CD4-positive, alpha-beta T cell (primary cell): ENCODE results near the gene NTHL1. TPM values are rescaled to one million over a fixed set of nuclear protein-coding genes. Genes with fewer than 3 reads are reported as not detected.

Source experiments
- ATAC-seq: fragments of 200-7000 bp; cut with Tn5 transposase; one replicate; pipeline ENCODE4 v1.10.0; 2022; ENCODE audit warnings: mild to moderate bottlenecking; ENCODE audit not compliant: poor library complexity
- CTCF ChIA-PET: fragments of 350-600 bp; sonication (Branson Sonifier 250); formaldehyde crosslinking; loops from one replicate; lab custom pipeline; 2021; ENCODE audit warnings: antibody characterized with exemption, inconsistent platforms; lab: Charles Lee
- POLR2A ChIA-PET: fragments of 350-600 bp; sonication (Branson Sonifier 250); formaldehyde crosslinking; loops from one replicate; lab custom pipeline; 2021; ENCODE audit warnings: antibody characterized with exemption, inconsistent platforms; lab: Charles Lee
- DNase-seq, 14 experiments: peaks; one replicate each; pipeline ENCODE4 v3.0.0-alpha.2; 2013 to 2020; ENCODE audit warnings: mixed read lengths in 2 of 14
- H3K27ac ChIP-seq, 2 donors: one replicate each; pipeline versions ENCODE4 v1.5.1 to v1.7.0; 2013; ENCODE audit warnings: low read length in 2 of 2, low read depth in 1 of 2, mild to moderate bottlenecking in 1 of 2
- H3K27me3 ChIP-seq, 2 experiments: 1 replicate in 1 of 2; 2 replicates in 1 of 2; pipeline versions ENCODE4 v1.6.1 to v1.7.0; 2013; ENCODE audit warnings: low read length in 2 of 2, control low read depth in 1 of 2, mild to moderate bottlenecking in 1 of 2, moderate library complexity in 1 of 2; ENCODE audit not compliant: insufficient read depth in 2 of 2, control insufficient read depth in 1 of 2
- H3K36me3 ChIP-seq: one replicate; pipeline ENCODE4 v1.6.1; 2013; ENCODE audit warnings: low read length, control low read depth; ENCODE audit not compliant: insufficient read depth
- H3K4me1 ChIP-seq: one replicate; pipeline ENCODE4 v1.6.1; 2013; ENCODE audit warnings: low read length, control low read depth; ENCODE audit not compliant: insufficient read depth
- H3K4me3 ChIP-seq: one replicate; pipeline ENCODE4 v1.5.1; 2013; ENCODE audit warnings: mild to moderate bottlenecking, low read length, moderate library complexity
- H3K9me3 ChIP-seq, 2 experiments: 1 replicate in 1 of 2; 2 replicates in 1 of 2; pipeline versions ENCODE4 v1.6.1 to v1.7.0; 2013; ENCODE audit warnings: low read length in 2 of 2, mild to moderate bottlenecking in 2 of 2, control low read depth in 1 of 2, moderate library complexity in 1 of 2; ENCODE audit not compliant: control insufficient read depth in 1 of 2, insufficient read depth in 1 of 2
- H3K27ac Mint-ChIP-seq: one replicate; pipeline ENCODE4 v1.8.0; 2020; ENCODE audit warnings: mixed read lengths
- H3K27me3 Mint-ChIP-seq: one replicate; pipeline ENCODE4 v1.8.0; 2021; ENCODE audit warnings: mixed read lengths
- H3K36me3 Mint-ChIP-seq: one replicate; pipeline ENCODE4 v1.8.0; 2021; ENCODE audit warnings: low read depth, mixed read lengths
- H3K4me1 Mint-ChIP-seq: one replicate; pipeline ENCODE4 v1.8.0; 2021; ENCODE audit warnings: low read depth, mixed read lengths
- H3K4me3 Mint-ChIP-seq: one replicate; pipeline ENCODE4 v1.8.0; 2020; ENCODE audit warnings: mild to moderate bottlenecking, mixed read lengths
- H3K9me3 Mint-ChIP-seq: one replicate; pipeline ENCODE4 v1.8.0; 2020; ENCODE audit warnings: mixed read lengths
- intact Hi-C, 2 experiments: fragments of 100-400 bp; cut with DNase I in 1 of 2; cut with micrococcal nuclease in 1 of 2; formaldehyde crosslinking; loops; one replicate each; pipeline versions ENCODE4 v1.15.1 to v1.9.0; 2023 to 2025; cut with DNase I, micrococcal nuclease
- total RNA-seq, 174 experiments: library from RNA in 2 of 174; stranded (reverse) in 2 of 174; gene quantifications; one replicate each; pipeline ENCODE4 v1.2.3 and lab custom pipeline; 2021 to 2026
- TF ChIP-seq, protein P1 (sequence below): fragments of 200-600 bp; IDR thresholded peaks from one replicate; pipeline ENCODE4 v1.8.0; 2022; ENCODE audit warnings: antibody characterized with exemption, mild to moderate bottlenecking

NTHL1 gene
- total RNA-seq, 2 experiments from 2014 or later: 2.7 to 2.9 TPM

DNA sequence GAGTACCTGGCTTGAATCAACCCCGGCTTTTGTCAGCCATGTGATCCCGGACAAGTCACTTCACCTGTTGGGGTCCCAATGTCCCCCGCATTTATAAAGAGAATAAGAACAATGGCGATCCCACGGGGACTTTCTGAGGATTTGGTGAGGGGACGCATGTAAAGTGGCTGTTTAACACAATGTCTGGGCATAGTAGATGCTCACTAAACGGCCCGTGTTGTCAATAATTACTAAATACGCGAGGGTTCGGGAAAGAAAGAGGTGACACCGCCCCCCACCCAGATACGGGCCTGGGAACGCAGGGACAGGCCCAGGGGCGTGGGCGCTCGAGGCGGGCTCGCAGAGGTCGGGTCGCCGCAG is 56.1 kb downstream of the NTHL1 start:
- Histone ChIP-seq H3K9me3 (peaks cover 0 to 18% of the 10 kb centered on the region in 2 experiments), H3K36me3 (no peaks in the 10 kb centered on the region), H3K27me3 (peaks cover 13 to 15% of the 10 kb centered on the region in 2 experiments), H3K4me3 (peak overlapping the region; percentile 55), H3K4me1 (peaks cover 26% of the 10 kb centered on the region), H3K27ac (peak overlapping the region in 1 of 2 donors; percentile 56)
- ChIA-PET POLR2A (interaction anchor here (0.7 to 5.1 kb wide), 8 partner anchors 8 to 529 kb away, joined by 3 to 55 read pairs (median 4); partner anchors contain the start of genes AMDHD2, GFER, NTHL1 and RPS2), CTCF (interaction anchor here (0.8 to 3.2 kb wide), 3 partner anchors 12 to 149 kb away, joined by 4 to 17 read pairs (median 6); no protein-coding TSS in a partner anchor)
- intact Hi-C loops: loop anchor here in 1 of 2 experiments (5.0 kb wide), 1 partner anchor 49 kb away; the partner anchor contains the start of gene MSRB1
- Mint-ChIP-seq H3K4me1 (peaks cover 26% of the 10 kb centered on the region), H3K9me3 (no peaks in the 10 kb centered on the region), H3K4me3 (peak overlapping the region; percentile 80), H3K36me3 (peaks cover 5% of the 10 kb centered on the region), H3K27ac (peak overlapping the region; percentile 79), H3K27me3 (peaks cover 24% of the 10 kb centered on the region)
- ATAC-seq (no peak), DNase-seq (no peak)
- TF ChIP-seq, protein P1, sequence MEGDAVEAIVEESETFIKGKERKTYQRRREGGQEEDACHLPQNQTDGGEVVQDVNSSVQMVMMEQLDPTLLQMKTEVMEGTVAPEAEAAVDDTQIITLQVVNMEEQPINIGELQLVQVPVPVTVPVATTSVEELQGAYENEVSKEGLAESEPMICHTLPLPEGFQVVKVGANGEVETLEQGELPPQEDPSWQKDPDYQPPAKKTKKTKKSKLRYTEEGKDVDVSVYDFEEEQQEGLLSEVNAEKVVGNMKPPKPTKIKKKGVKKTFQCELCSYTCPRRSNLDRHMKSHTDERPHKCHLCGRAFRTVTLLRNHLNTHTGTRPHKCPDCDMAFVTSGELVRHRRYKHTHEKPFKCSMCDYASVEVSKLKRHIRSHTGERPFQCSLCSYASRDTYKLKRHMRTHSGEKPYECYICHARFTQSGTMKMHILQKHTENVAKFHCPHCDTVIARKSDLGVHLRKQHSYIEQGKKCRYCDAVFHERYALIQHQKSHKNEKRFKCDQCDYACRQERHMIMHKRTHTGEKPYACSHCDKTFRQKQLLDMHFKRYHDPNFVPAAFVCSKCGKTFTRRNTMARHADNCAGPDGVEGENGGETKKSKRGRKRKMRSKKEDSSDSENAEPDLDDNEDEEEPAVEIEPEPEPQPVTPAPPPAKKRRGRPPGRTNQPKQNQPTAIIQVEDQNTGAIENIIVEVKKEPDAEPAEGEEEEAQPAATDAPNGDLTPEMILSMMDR: no peak

DNA sequence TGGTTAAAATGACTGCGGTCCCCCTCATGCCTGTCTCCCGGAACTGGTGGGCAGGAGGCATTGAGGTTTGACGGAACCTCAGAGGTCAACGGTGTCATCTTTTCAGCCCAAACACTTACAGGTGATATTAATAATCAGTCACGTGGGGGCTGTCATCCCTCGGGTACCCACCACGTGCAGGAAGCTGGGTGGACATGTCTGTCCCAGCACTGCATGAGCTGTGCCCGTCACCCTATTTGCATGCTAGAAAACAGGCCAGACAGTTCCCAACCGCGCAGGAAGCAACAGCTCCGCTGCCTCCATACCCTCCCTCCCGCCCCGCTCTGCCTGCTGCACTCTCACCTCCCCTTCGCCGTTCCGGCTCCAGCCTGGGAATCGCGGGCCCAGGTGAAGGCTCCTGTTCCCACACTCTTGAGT is 56.5 kb downstream of the NTHL1 start:
- peaks cover 26% of the 10 kb centered on the region for H3K4me1 Mint-ChIP-seq
- H3K9me3 ChIP-seq: peaks cover 0 to 18% of the 10 kb centered on the region in 2 experiments
- peak overlapping the region; percentile 55 for H3K4me3 ChIP-seq
- H3K27ac Mint-ChIP-seq: peak overlapping the region; percentile 79
- peaks cover 3% of the 10 kb centered on the region for H3K36me3 ChIP-seq
- CTCF ChIA-PET: interaction anchor here (3.2 kb wide), 1 partner anchor 13 kb away, joined by 17 read pairs; no protein-coding TSS in a partner anchor
- H3K4me3 Mint-ChIP-seq: peak overlapping the region; percentile 80
- intact Hi-C loops: loop anchor here in 1 of 2 experiments (5.0 kb wide), 1 partner anchor 49 kb away; the partner anchor contains the start of gene MSRB1
- ATAC-seq (peak; percentile 45), DNase-seq (peak in 10 of 14 experiments; percentile 24 to 83 (median 54))
- TF ChIP-seq, protein P1: no peak
- no peak overlapping the region for H3K27ac ChIP-seq
- no peaks in the 10 kb centered on the region for H3K9me3 Mint-ChIP-seq
- H3K27me3 Mint-ChIP-seq: peaks cover 26% of the 10 kb centered on the region
- H3K36me3 Mint-ChIP-seq: peaks cover 10% of the 10 kb centered on the region
- POLR2A ChIA-PET: interaction anchor here (0.9 to 5.1 kb wide), 7 partner anchors 19 to 530 kb away, joined by 3 to 55 read pairs (median 5); partner anchors contain the start of genes AMDHD2, NTHL1, PGP and RPS2
- H3K4me1 ChIP-seq: peaks cover 26% of the 10 kb centered on the region
- H3K27me3 ChIP-seq: peaks cover 13 to 15% of the 10 kb centered on the region in 2 experiments

DNA sequence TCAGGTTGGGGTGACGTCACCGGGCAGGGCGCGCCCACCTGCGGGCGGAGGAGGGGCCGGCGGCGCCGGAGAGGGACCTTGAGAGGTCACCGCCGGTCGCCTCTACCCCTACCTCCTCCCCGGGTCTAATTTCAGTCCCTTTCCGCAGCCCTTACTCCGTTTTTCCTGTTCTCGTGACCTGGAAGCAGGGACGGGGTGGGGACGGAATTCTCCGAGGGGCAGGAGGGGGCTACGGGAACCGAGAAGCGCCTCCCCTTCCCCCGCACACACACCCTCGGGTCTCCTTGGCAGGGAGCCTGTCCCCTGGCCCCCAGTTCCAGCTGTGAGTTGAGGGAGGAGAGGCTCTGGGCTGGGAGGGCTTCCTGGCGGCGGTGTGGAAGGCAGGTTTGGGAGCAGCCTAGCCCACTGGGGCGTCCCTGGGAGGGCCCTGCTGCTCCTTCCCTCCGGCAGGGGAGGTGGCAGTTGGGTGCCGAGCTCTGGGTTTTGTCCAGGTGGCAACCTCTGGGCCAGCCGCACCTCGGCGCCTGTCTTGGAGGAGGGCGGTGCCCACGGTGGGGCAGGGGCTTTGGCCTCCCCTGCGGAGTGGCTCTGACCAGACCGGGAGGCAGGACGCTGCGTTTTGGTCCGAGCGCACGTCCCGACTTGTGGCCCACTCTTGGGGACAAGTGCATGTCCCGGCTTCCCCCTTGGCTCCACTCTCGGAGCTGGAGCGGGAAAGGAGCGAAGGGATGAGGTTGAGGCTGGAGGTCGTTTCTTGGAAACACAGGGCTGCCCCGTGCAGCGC is 57.1 kb downstream of the NTHL1 start:
- Mint-ChIP-seq H3K27ac (peak overlapping the region; percentile 79), H3K4me1 (peaks cover 26% of the 10 kb centered on the region), H3K9me3 (no peaks in the 10 kb centered on the region), H3K36me3 (peaks cover 12% of the 10 kb centered on the region), H3K4me3 (peak overlapping the region; percentile 80), H3K27me3 (peaks cover 26% of the 10 kb centered on the region)
- H3K36me3 ChIP-seq: peaks cover 9% of the 10 kb centered on the region
- DNase-seq: peak in 5 of 14 experiments; percentile 52 to 73 (median 65)
- peaks cover 29% of the 10 kb centered on the region for H3K4me1 ChIP-seq
- H3K27me3 ChIP-seq: peaks cover 13 to 15% of the 10 kb centered on the region in 2 experiments
- intact Hi-C loops: loop anchor here in 1 of 2 experiments (5.0 kb wide), 1 partner anchor 48 kb away; the partner anchor contains the start of gene MSRB1
- ChIA-PET CTCF (interaction anchor here (0.6 to 3.2 kb wide), 2 partner anchors 13 to 270 kb away, joined by 4 to 17 read pairs; no protein-coding TSS in a partner anchor), POLR2A (interaction anchor here (0.9 to 5.1 kb wide), 7 partner anchors 19 to 530 kb away, joined by 3 to 55 read pairs (median 5); partner anchors contain the start of genes AMDHD2, NTHL1, PGP and RPS2)
- peaks cover 0 to 18% of the 10 kb centered on the region in 2 experiments for H3K9me3 ChIP-seq
- peak overlapping the region; percentile 55 for H3K4me3 ChIP-seq
- TF ChIP-seq, protein P1: no peak
- ATAC-seq: no peak
- no peak overlapping the region for H3K27ac ChIP-seq
